GM13977 (cell line): Measurements from ENCODE around the gene ZDHHC24.
A peak's percentile ranks its signal among the peaks of the same experiment; 100 is the strongest.

Experiments used
- DNase-seq: peaks from one replicate; pipeline ENCODE4 v3.0.0; 2012; ENCODE audit warnings: low spot score
- CTCF ChIP-seq: IDR thresholded peaks from 2 replicates; pipeline ENCODE4 v1.5.1; 2012; ENCODE audit warnings: mild to moderate bottlenecking, control low read depth; ENCODE audit not compliant: insufficient read depth; ENCODE audit errors: extremely low read depth, missing control alignments
- in situ Hi-C: fragments of 300-500 bp; cut with MboI; formaldehyde crosslinking; loops from one replicate; pipeline ENCODE4 v1.12.0; 2022; ENCODE audit warnings: low sequenced_read_pairs, low pct_unique_long_range_greater_than_20kb, mixed read lengths, inconsistent platforms; ENCODE audit not compliant: unreplicated experiment

Gene ZDHHC24

GRCh38 chr11:66505276-66505816 is 40.5 kb downstream of the ZDHHC24 start:
- in situ Hi-C loops = no loop called here
- no peak for TF ChIP-seq CTCF
- DNase-seq = no peak

- TF ChIP-seq CTCF = no peak
- in situ Hi-C loops = no loop called here
- no peak for DNase-seq
Observed at GRCh38 chr11:66498506-66498905, 47.3 kb downstream of the ZDHHC24 start.

GRCh38 chr11:66497206-66497605 is 48.6 kb downstream of the ZDHHC24 start:
- no peak for DNase-seq
- no peak for TF ChIP-seq CTCF
- in situ Hi-C loops = no loop called here

GRCh38 chr11:66495401-66495854 is 50.4 kb downstream of the ZDHHC24 start:
- no peak for DNase-seq
- TF ChIP-seq CTCF = peak; percentile 42
- in situ Hi-C loops = no loop called here

GRCh38 chr11:66494935-66495334 is 50.9 kb downstream of the ZDHHC24 start:
- in situ Hi-C loops = no loop called here
- no peak for TF ChIP-seq CTCF

GRCh38 chr11:66494458-66494857 is 51.4 kb downstream of the ZDHHC24 start:
- DNase-seq = no peak
- in situ Hi-C loops = no loop called here
- TF ChIP-seq CTCF = no peak

More at GRCh38 chr11:66494935-66495334, 50.9 kb downstream of the ZDHHC24 start:
- no peak for DNase-seq
